ENCODE measurements around the gene WDR53. TPM values are rescaled to one million over a fixed set of nuclear protein-coding genes. Genes with fewer than 3 reads are reported as not detected.
A peak's percentile ranks its signal among the peaks of the same experiment; 100 is the strongest.
"Not testable (repeated sequence)": the region's sequence is repeated elsewhere in the genome, so short reads cannot be mapped to it uniquely, and the experiment has no call there.

The WDR53 gene
- total RNA-seq, 2 experiments from 2014 or later: 27.2 to 29.3 TPM

DNA sequence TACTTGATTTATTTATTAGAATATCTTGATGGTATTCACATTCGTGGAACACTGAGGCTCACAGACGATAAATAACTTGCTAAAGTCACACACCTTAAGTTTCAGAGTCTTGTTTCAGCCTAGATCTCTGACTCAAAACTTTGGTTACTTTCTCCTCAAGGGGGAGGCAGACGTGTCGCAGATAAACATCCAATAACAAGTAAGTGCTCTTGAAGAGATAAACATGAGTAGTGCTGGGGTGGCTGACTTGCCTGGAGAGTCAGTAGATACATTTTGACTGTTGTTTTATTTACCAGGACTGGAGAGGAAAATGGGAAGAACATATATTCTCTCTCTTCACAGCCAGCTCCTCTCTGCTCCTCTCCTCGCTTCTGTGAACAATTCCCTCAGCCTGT, 31.4 kb upstream of the WDR53 start:
- H3K27ac Mint-ChIP-seq: no peak overlapping the region
- no peaks in the 10 kb centered on the region for H3K36me3 Mint-ChIP-seq (ENCODE audit: low read depth)
- DNase-seq: no peak
- POLR2A ChIA-PET: no interaction called here
- H3K4me3 Mint-ChIP-seq: no peak overlapping the region
- CTCF ChIA-PET: no interaction called here
- H3K9me3 Mint-ChIP-seq: peaks cover 2% of the 10 kb centered on the region
- H3K4me1 Mint-ChIP-seq: peaks cover 31% of the 10 kb centered on the region
- H3K27me3 Mint-ChIP-seq: peaks cover 19% of the 10 kb centered on the region

DNA sequence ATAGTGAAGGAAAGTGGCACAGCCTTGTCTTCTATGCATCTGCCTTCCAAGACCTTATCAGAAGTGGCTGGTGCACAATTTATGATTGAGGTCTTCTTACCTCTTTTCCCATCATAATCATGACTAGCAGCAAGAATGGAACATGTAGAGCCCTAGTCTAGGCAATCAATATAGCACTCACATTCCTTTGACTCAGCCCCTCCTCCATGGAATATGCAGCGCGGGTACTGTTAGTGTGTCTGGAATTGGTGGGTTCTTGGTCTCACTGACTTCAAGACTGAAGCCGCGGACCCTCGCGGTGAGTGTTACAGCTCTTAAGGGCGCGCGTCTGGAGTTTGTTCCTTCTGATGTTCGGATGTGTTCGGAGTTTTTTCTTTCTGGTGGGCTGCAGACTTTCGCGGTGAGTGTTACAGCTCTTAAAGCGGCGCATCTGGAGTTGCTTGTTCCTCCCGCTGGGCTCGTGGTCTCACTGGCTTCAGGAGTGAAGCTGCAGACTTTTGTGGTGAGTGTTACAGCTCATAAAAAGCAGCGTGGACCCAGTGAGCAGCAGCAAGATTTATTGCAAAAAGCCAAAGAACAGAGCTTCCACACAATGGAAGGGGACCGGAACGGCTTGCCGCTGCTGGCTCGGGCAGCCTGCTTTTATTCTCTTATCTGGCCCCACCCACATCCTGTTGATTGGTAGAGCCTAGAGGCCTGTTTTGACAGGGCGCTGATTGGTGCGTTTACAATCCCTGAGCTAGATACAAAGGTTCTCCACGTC, 29.8 kb upstream of the WDR53 start:
- H3K4me3 Mint-ChIP-seq: peak overlapping the region; percentile 83
- POLR2A ChIA-PET: interaction anchor here (0.8 to 1.4 kb wide), 7 partner anchors 12 to 343 kb away, joined by 3 to 11 read pairs (median 4); partner anchors contain the start of genes FBXO45, NRROS and WDR53
- not testable (repeated sequence) for H3K9me3 Mint-ChIP-seq

DNA sequence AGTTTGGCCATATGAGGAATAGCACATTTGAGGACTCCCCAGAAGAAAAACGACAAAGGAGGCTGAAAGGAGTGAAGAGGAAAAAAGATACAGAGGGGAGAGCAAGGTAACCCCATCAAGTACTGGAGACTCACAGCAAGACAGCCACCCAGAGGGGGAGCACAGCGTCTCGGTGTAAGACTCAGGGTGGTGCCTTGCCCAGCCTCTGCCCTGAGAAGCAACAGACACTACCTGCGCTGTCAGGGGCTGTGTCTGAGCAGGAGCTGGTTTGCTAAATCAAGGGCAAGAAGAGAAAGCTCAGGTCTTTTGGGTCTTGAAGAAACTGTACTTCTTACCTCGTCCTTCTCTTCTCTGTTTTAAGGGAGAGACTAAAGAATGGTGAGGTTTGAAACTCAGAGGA, 28.0 kb upstream of the WDR53 start:
- POLR2A ChIA-PET: interaction anchor here (0.9 to 1.6 kb wide), 3 partner anchors 13 to 68 kb away, joined by 3 to 4 read pairs (median 4); partner anchors contain the start of genes FBXO45 and WDR53

More for the DNA sequence above, 29.8 kb upstream of the WDR53 start:
- DNase-seq: peak; percentile 73
- Mint-ChIP-seq H3K27me3 (peaks cover 22% of the 10 kb centered on the region), H3K27ac (peak overlapping the region; percentile 14), H3K4me1 (peaks cover 24% of the 10 kb centered on the region)
- H3K36me3 Mint-ChIP-seq (ENCODE audit: low read depth): not testable (repeated sequence)
- CTCF ChIA-PET: interaction anchor here (0.8 to 1.1 kb wide), 2 partner anchors 70 to 86 kb away, joined by 3 to 4 read pairs; no protein-coding TSS in a partner anchor

GRCh38 chr3:196590279-196590678, 21.9 kb upstream of the WDR53 start:
- Mint-ChIP-seq H3K27ac (no peak overlapping the region), H3K9me3 (no peaks in the 10 kb centered on the region), H3K4me3 (no peak overlapping the region), H3K36me3 (ENCODE audit: low read depth) (peaks cover 16% of the 10 kb centered on the region), H3K27me3 (peaks cover 3% of the 10 kb centered on the region), H3K4me1 (no peaks in the 10 kb centered on the region)
- ChIA-PET CTCF (interaction anchor here (1.2 kb wide), 1 partner anchor 19 kb away, joined by 5 read pairs; no protein-coding TSS in a partner anchor), POLR2A (interaction anchor here (1.1 to 1.4 kb wide), 2 partner anchors 9 to 21 kb away, joined by 3 to 5 read pairs; partner anchors contain the start of gene FBXO45)
- DNase-seq: no peak

More for the DNA sequence above, 28.0 kb upstream of the WDR53 start:
- DNase-seq: no peak
- Mint-ChIP-seq H3K36me3 (ENCODE audit: low read depth) (no peaks in the 10 kb centered on the region), H3K9me3 (peaks cover 2% of the 10 kb centered on the region), H3K4me1 (peaks cover 21% of the 10 kb centered on the region), H3K4me3 (no peak overlapping the region), H3K27me3 (peaks cover 22% of the 10 kb centered on the region), H3K27ac (no peak overlapping the region)
- CTCF ChIA-PET: interaction anchor here (0.6 to 1.1 kb wide), 3 partner anchors 13 to 93 kb away, joined by 3 to 4 read pairs (median 4); no protein-coding TSS in a partner anchor

- no peak overlapping the region for H3K4me3 Mint-ChIP-seq
- ChIA-PET CTCF (interaction anchor here (1.1 to 1.5 kb wide), 2 partner anchors 21 to 57 kb away, joined by 3 to 5 read pairs; no protein-coding TSS in a partner anchor), POLR2A (interaction anchor here (1.4 to 2.0 kb wide), 2 partner anchors 17 to 127 kb away, joined by 3 to 10 read pairs; partner anchors contain the start of genes CEP19, FBXO45, PIGX and WDR53)
These were observed 16.8 kb upstream of the WDR53 start for GRCh38 chr3:196585044-196585757.

GRCh38 chr3:196572389-196572788, 4.0 kb upstream of the WDR53 start:
- POLR2A ChIA-PET: no interaction called here
- Mint-ChIP-seq H3K4me3 (no peak overlapping the region), H3K4me1 (peaks cover 32% of the 10 kb centered on the region), H3K9me3 (no peaks in the 10 kb centered on the region), H3K27ac (no peak overlapping the region), H3K36me3 (ENCODE audit: low read depth) (peaks cover 13% of the 10 kb centered on the region), H3K27me3 (no peaks in the 10 kb centered on the region)
- DNase-seq: no peak
- CTCF ChIA-PET: interaction anchor here (0.9 to 1.7 kb wide), 2 partner anchors 44 to 50 kb away, joined by 3 to 4 read pairs; no protein-coding TSS in a partner anchor

More at GRCh38 chr3:196585044-196585757, 16.8 kb upstream of the WDR53 start:
- Mint-ChIP-seq H3K4me1 (peaks cover 17% of the 10 kb centered on the region), H3K9me3 (no peaks in the 10 kb centered on the region), H3K27me3 (no peaks in the 10 kb centered on the region), H3K36me3 (ENCODE audit: low read depth) (peaks cover 57% of the 10 kb centered on the region), H3K27ac (no peak overlapping the region)
- DNase-seq: no peak

DNA sequence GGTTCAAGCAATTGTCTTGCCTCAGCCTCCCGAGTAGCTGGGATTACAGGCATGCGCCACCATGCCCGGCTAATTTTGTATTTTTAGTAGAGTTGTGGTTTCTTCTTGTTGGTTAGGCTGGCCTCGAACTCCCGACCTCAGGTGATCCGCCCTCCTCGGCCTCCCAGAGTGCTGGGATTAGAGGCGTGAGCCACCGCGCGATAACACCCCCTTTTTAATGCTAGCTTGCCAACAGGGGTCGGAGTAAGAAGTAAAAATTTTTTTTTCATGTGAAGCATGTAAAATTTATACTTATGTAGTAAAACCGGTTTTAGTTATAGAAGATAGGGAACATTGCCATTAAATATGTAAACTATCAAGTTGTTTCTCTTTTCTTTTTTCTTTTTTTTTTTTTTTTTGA, 2.0 kb upstream of the WDR53 start:
- Mint-ChIP-seq H3K4me3 (peak overlapping the region; percentile 96), H3K36me3 (ENCODE audit: low read depth) (peaks cover 25% of the 10 kb centered on the region), H3K4me1 (peaks cover 44% of the 10 kb centered on the region)
- H3K27ac Mint-ChIP-seq, H3K27me3 Mint-ChIP-seq, H3K9me3 Mint-ChIP-seq, DNase-seq: not testable (repeated sequence)
- POLR2A ChIA-PET: interaction anchor here (0.6 to 3.5 kb wide), 5 partner anchors 12 to 142 kb away, joined by 3 to 28 read pairs (median 8); no protein-coding TSS in a partner anchor
- CTCF ChIA-PET: interaction anchor here (2.5 kb wide), 1 partner anchor 48 kb away, joined by 10 read pairs; no protein-coding TSS in a partner anchor

- Mint-ChIP-seq H3K27me3 (no peaks in the 10 kb centered on the region), H3K9me3 (no peaks in the 10 kb centered on the region), H3K36me3 (ENCODE audit: low read depth) (peaks cover 29% of the 10 kb centered on the region), H3K4me1 (peaks cover 48% of the 10 kb centered on the region), H3K27ac (peak overlapping the region; percentile 88), H3K4me3 (peak overlapping the region; percentile 96)
- ChIA-PET CTCF (interaction anchor here (1.0 to 3.5 kb wide), 10 partner anchors 11 to 170 kb away, joined by 3 to 24 read pairs (median 4); no protein-coding TSS in a partner anchor), POLR2A (interaction anchor here (0.6 to 3.5 kb wide), 35 partner anchors 10 to 1032 kb away, joined by 3 to 28 read pairs (median 5); partner anchors contain the start of genes CEP19, DYNLT2B, NCBP2 and NRROS)
- peak; percentile 65 for DNase-seq
These were observed 706 bp upstream of the WDR53 start for GRCh38 chr3:196569003-196569516.

- Mint-ChIP-seq H3K9me3 (no peaks in the 10 kb centered on the region), H3K27ac (peak overlapping the region; percentile 89), H3K36me3 (ENCODE audit: low read depth) (peaks cover 49% of the 10 kb centered on the region), H3K4me1 (peaks cover 77% of the 10 kb centered on the region), H3K4me3 (peak overlapping the region; percentile 69), H3K27me3 (no peaks in the 10 kb centered on the region)
- CTCF ChIA-PET: interaction anchor here (1.1 kb wide), 1 partner anchor 35 kb away, joined by 8 read pairs; no protein-coding TSS in a partner anchor
- peak; percentile 46 for DNase-seq
- POLR2A ChIA-PET: interaction anchor here (0.9 to 1.0 kb wide), 3 partner anchors 35 to 304 kb away, joined by 3 to 10 read pairs (median 4); partner anchors contain the start of gene SENP5
These were observed 4.6 kb downstream of the WDR53 start for GRCh38 chr3:196563721-196564225.

- H3K4me1 Mint-ChIP-seq: peaks cover 50% of the 10 kb centered on the region
- ChIA-PET POLR2A (no interaction called here), CTCF (no interaction called here)
- H3K9me3 Mint-ChIP-seq: no peaks in the 10 kb centered on the region
- no peak overlapping the region for H3K4me3 Mint-ChIP-seq
- H3K27ac Mint-ChIP-seq: peak overlapping the region; percentile 48
- peaks cover 33% of the 10 kb centered on the region for H3K36me3 Mint-ChIP-seq (ENCODE audit: low read depth)
- no peak for DNase-seq
- no peaks in the 10 kb centered on the region for H3K27me3 Mint-ChIP-seq
These were observed 8.5 kb downstream of the WDR53 start for GRCh38 chr3:196559826-196560225.

DNA sequence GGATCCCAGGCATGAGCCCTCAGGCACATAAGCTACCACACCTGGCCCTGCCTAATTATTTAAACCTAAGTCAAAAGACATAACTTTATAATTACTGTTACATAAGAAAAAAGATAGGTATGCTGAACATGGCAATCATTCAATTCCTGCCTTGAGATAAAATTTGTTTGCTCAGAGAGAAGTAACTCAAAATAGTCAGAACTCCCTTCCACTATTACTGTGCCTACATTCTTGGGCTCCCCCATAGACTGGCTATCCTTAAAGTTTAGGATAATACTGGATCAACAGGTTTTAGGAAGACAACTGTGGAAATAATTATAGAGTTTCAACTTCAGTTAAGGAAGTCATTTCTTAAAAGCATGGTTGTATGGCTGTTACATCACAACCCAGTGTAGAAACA, 9.9 kb downstream of the WDR53 start:
- H3K36me3 Mint-ChIP-seq (ENCODE audit: low read depth): peaks cover 37% of the 10 kb centered on the region

GRCh38 chr3:196557236-196557635, 11.1 kb downstream of the WDR53 start:
- CTCF ChIA-PET: interaction anchor here (2.9 kb wide), 1 partner anchor 29 kb away, joined by 16 read pairs; no protein-coding TSS in a partner anchor

More for the DNA sequence above, 9.9 kb downstream of the WDR53 start:
- Mint-ChIP-seq H3K4me3 (no peak overlapping the region), H3K27me3 (no peaks in the 10 kb centered on the region), H3K27ac (no peak overlapping the region), H3K9me3 (no peaks in the 10 kb centered on the region), H3K4me1 (peaks cover 38% of the 10 kb centered on the region)
- POLR2A ChIA-PET: interaction anchor here (1.9 kb wide), 1 partner anchor 11 kb away, joined by 8 read pairs; the partner anchor contains the start of genes FBXO45 and WDR53
- CTCF ChIA-PET: no interaction called here
- no peak for DNase-seq

More at GRCh38 chr3:196557236-196557635, 11.1 kb downstream of the WDR53 start:
- no peaks in the 10 kb centered on the region for H3K27me3 Mint-ChIP-seq
- H3K9me3 Mint-ChIP-seq: no peaks in the 10 kb centered on the region
- POLR2A ChIA-PET: interaction anchor here (0.6 to 2.1 kb wide), 3 partner anchors 11 to 27 kb away, joined by 3 to 12 read pairs (median 8); partner anchors contain the start of genes FBXO45 and WDR53
- no peak overlapping the region for H3K27ac Mint-ChIP-seq
- H3K4me1 Mint-ChIP-seq: peaks cover 29% of the 10 kb centered on the region
- H3K36me3 Mint-ChIP-seq (ENCODE audit: low read depth): peaks cover 39% of the 10 kb centered on the region
- DNase-seq: no peak
- H3K4me3 Mint-ChIP-seq: no peak overlapping the region
